ENCODE data around the gene HBP1. TPM values are rescaled to one million over a fixed set of nuclear protein-coding genes. Genes with fewer than 3 reads are reported as not detected.
A peak's percentile ranks its signal among the peaks of the same experiment; 100 is the strongest.
"Not testable (repeated sequence)": the region's sequence is repeated elsewhere in the genome, so short reads cannot be mapped to it uniquely, and the experiment has no call there.

HBP1 gene
- total RNA-seq, 1 donor from 2014 or later: 121 TPM

GRCh38 chr7:107138696-107139420 is 29.9 kb upstream of the HBP1 start:
- Histone ChIP-seq H3K27me3 (no peaks in the 10 kb centered on the region), H3K27ac (peak overlapping the region; percentile 25), H3K79me2 (ENCODE audit: low read depth) (no peaks in the 10 kb centered on the region), H3K4me2 (no peak overlapping the region), H4K20me1 (ENCODE audit: low read depth) (no peaks in the 10 kb centered on the region), H3F3A (ENCODE audit: low read depth) (no peaks in the 10 kb centered on the region), H3K9me3 (ENCODE audit: low read depth) (no peaks in the 10 kb centered on the region), H3K4me3 (no peak overlapping the region), H3K4me1 (peaks cover 8% of the 10 kb centered on the region), H3K36me3 (no peaks in the 10 kb centered on the region), H3K9ac (no peak overlapping the region), H2AFZ (replicated peaks) (no peak overlapping the region)
- Mint-ChIP-seq H3K4me1 (peaks cover 4% of the 10 kb centered on the region), H3K36me3 (peaks cover 2% of the 10 kb centered on the region), H3K4me3 (no peak overlapping the region), H3K27ac (no peak overlapping the region), H3K9me3 (no peaks in the 10 kb centered on the region), H3K27me3 (ENCODE audit: insufficient read depth, low read depth) (no peaks in the 10 kb centered on the region)
- TF ChIP-seq, protein P1, sequence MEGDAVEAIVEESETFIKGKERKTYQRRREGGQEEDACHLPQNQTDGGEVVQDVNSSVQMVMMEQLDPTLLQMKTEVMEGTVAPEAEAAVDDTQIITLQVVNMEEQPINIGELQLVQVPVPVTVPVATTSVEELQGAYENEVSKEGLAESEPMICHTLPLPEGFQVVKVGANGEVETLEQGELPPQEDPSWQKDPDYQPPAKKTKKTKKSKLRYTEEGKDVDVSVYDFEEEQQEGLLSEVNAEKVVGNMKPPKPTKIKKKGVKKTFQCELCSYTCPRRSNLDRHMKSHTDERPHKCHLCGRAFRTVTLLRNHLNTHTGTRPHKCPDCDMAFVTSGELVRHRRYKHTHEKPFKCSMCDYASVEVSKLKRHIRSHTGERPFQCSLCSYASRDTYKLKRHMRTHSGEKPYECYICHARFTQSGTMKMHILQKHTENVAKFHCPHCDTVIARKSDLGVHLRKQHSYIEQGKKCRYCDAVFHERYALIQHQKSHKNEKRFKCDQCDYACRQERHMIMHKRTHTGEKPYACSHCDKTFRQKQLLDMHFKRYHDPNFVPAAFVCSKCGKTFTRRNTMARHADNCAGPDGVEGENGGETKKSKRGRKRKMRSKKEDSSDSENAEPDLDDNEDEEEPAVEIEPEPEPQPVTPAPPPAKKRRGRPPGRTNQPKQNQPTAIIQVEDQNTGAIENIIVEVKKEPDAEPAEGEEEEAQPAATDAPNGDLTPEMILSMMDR (IDR thresholded peaks at IDR 0.05): no peak
- TF ChIP-seq EZH2phosphoT487 (IDR thresholded peaks at IDR 0.05) (no peak), EZH2 (IDR thresholded peaks at IDR 0.05) (no peak)
- DNase-seq (ENCODE audit: low spot score): no peak

GRCh38 chr7:107143875-107144274 is 24.9 kb upstream of the HBP1 start:
- H3K79me2 ChIP-seq (ENCODE audit: low read depth); H3K9ac ChIP-seq; H3K27me3 ChIP-seq; H3K27me3 Mint-ChIP-seq (ENCODE audit: insufficient read depth, low read depth); DNase-seq (ENCODE audit: low spot score); H3K36me3 ChIP-seq; H3K4me3 ChIP-seq; H3K9me3 Mint-ChIP-seq; H2AFZ ChIP-seq (replicated peaks); H4K20me1 ChIP-seq (ENCODE audit: low read depth); H3K9me3 ChIP-seq (ENCODE audit: low read depth); H3K36me3 Mint-ChIP-seq; H3K4me3 Mint-ChIP-seq; H3K27ac ChIP-seq; H3K27ac Mint-ChIP-seq; H3K4me1 ChIP-seq; H3F3A ChIP-seq (ENCODE audit: low read depth); H3K4me2 ChIP-seq: not testable (repeated sequence)
- H3K4me1 Mint-ChIP-seq: peaks cover 13% of the 10 kb centered on the region

DNA sequence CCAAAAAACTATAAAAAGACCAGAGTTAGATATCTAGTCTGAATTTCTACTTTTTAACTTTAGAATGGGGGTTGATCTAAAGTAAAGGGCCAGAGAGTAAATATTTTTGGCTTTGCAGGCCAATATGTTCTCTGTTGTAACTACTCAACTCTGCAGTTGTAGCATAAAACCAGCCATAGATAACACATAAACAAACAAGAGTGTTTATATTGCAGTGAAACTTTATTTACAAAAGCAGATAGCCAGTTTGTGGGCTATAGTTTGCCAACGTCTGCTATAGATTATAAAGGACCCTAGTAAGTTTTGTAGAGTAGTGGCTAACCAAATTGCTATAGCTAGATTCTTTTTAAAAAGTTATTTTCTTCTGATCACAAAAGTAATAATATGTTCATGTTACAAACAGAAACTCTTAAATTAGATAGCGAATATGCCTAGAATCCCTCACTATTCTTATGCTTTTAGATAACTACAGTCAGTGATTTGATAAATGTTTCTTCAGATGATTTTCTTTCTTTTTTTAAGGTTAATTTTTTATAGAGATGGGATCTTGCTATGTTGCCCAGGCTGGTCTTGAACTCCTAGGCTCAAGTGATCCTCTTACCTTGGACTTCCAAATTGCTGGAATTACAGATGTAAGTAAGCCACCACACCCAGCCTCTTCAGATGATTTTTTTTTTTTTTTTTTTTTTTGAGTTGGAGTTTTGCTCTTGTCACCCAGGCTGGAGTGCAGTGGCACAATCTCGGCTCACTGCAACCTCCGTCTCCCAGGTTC is 23.6 kb upstream of the HBP1 start:
- TF ChIP-seq EZH2 (IDR thresholded peaks at IDR 0.05) (no peak), EZH2phosphoT487 (IDR thresholded peaks at IDR 0.05) (no peak)
- TF ChIP-seq, protein P1 (IDR thresholded peaks at IDR 0.05): no peak
- Mint-ChIP-seq H3K4me1 (peaks cover 13% of the 10 kb centered on the region), H3K27me3 (ENCODE audit: insufficient read depth, low read depth) (no peaks in the 10 kb centered on the region), H3K4me3 (no peak overlapping the region), H3K36me3 (peaks cover 2% of the 10 kb centered on the region), H3K27ac (no peak overlapping the region), H3K9me3 (no peaks in the 10 kb centered on the region)
- Histone ChIP-seq H3K27ac (no peak overlapping the region), H3F3A (ENCODE audit: low read depth) (no peaks in the 10 kb centered on the region), H4K20me1 (ENCODE audit: low read depth) (no peaks in the 10 kb centered on the region), H3K4me2 (no peak overlapping the region), H3K27me3 (no peaks in the 10 kb centered on the region), H2AFZ (replicated peaks) (no peak overlapping the region), H3K4me1 (no peaks in the 10 kb centered on the region), H3K9ac (no peak overlapping the region), H3K79me2 (ENCODE audit: low read depth) (no peaks in the 10 kb centered on the region), H3K36me3 (no peaks in the 10 kb centered on the region), H3K9me3 (ENCODE audit: low read depth) (no peaks in the 10 kb centered on the region), H3K4me3 (no peak overlapping the region)
- DNase-seq (ENCODE audit: low spot score): no peak
